ENCODE measurements around the gene LILRA2. TPM values are rescaled to one million over a fixed set of nuclear protein-coding genes. Genes with fewer than 3 reads are reported as not detected.
"Not testable (repeated sequence)": the region's sequence is repeated elsewhere in the genome, so short reads cannot be mapped to it uniquely, and the experiment has no call there.

The LILRA2 gene
- total RNA-seq, 1 experiment from 2014 or later, result not detected

- POLR2A ChIA-PET, result no interaction called here
- Histone ChIP-seq H3K4me1 (no peaks in the 10 kb centered on the region), H3K36me3 (ENCODE audit: control insufficient read depth, insufficient read depth, low read length) (no peaks in the 10 kb centered on the region), H3K4me3 (ENCODE audit: low read depth, low read length) (no peak overlapping the region), H3K27me3 (replicated peaks; ENCODE audit: control insufficient read depth, insufficient read depth, low read length) (no peaks in the 10 kb centered on the region; the same call in none of the 2 replicates), H3K9me3 (no peaks in the 10 kb centered on the region)
- no peak for DNase-seq
- Mint-ChIP-seq H3K4me1 (ENCODE audit: low read depth, unreplicated experiment) (no peaks in the 10 kb centered on the region), H3K27me3 (ENCODE audit: insufficient read depth, unreplicated experiment) (peaks cover 17% of the 10 kb centered on the region), H3K36me3 (ENCODE audit: insufficient read depth, unreplicated experiment) (no peaks in the 10 kb centered on the region), H3K4me3 (ENCODE audit: unreplicated experiment) (no peak overlapping the region), H3K27ac (ENCODE audit: unreplicated experiment) (no peak overlapping the region), H3K9me3 (ENCODE audit: unreplicated experiment) (no peaks in the 10 kb centered on the region)
- intact Hi-C loops (cut with micrococcal nuclease; ENCODE audit: unreplicated experiment), result no loop called here
- BruUV-seq (replicated peaks), result no TSS peak
- CTCF ChIA-PET, result no interaction called here
- no peak for TF ChIP-seq CTCF (IDR thresholded peaks at IDR 0.05; ENCODE audit: insufficient read depth in 1 of 2, low read depth in 1 of 2, low read length in 1 of 2, severe bottlenecking in 1 of 2, unreplicated experiment in 1 of 2)
Measured at GRCh38 chr19:54570316-54570715, 3.3 kb upstream of the LILRA2 start.

GRCh38 chr19:54571715-54572615, 1.6 kb upstream of the LILRA2 start:
- H3K4me1 Mint-ChIP-seq (ENCODE audit: low read depth, unreplicated experiment); CTCF ChIA-PET; POLR2A ChIA-PET; H3K27me3 ChIP-seq (replicated peaks; ENCODE audit: control insufficient read depth, insufficient read depth, low read length); H3K4me3 Mint-ChIP-seq (ENCODE audit: unreplicated experiment); H3K36me3 Mint-ChIP-seq (ENCODE audit: insufficient read depth, unreplicated experiment); H3K36me3 ChIP-seq (ENCODE audit: control insufficient read depth, insufficient read depth, low read length); H3K9me3 ChIP-seq; H3K9me3 Mint-ChIP-seq (ENCODE audit: unreplicated experiment); H3K4me1 ChIP-seq; BruUV-seq (replicated peaks); intact Hi-C loops (cut with micrococcal nuclease; ENCODE audit: unreplicated experiment); H3K27ac Mint-ChIP-seq (ENCODE audit: unreplicated experiment); H3K4me3 ChIP-seq (ENCODE audit: low read depth, low read length); DNase-seq: not testable (repeated sequence)
- H3K27me3 Mint-ChIP-seq (ENCODE audit: insufficient read depth, unreplicated experiment), result peaks cover 23% of the 10 kb centered on the region

- Histone ChIP-seq H3K36me3 (ENCODE audit: control insufficient read depth, insufficient read depth, low read length) (no peaks in the 10 kb centered on the region), H3K9me3 (no peaks in the 10 kb centered on the region), H3K27me3 (replicated peaks; ENCODE audit: control insufficient read depth, insufficient read depth, low read length) (no peaks in the 10 kb centered on the region; the same call in none of the 2 replicates), H3K4me3 (ENCODE audit: low read depth, low read length) (no peak overlapping the region), H3K4me1 (no peaks in the 10 kb centered on the region)
- Mint-ChIP-seq H3K27me3 (ENCODE audit: insufficient read depth, unreplicated experiment) (peaks cover 19% of the 10 kb centered on the region), H3K4me3 (ENCODE audit: unreplicated experiment) (no peak overlapping the region), H3K4me1 (ENCODE audit: low read depth, unreplicated experiment) (no peaks in the 10 kb centered on the region), H3K36me3 (ENCODE audit: insufficient read depth, unreplicated experiment) (no peaks in the 10 kb centered on the region), H3K9me3 (ENCODE audit: unreplicated experiment) (no peaks in the 10 kb centered on the region), H3K27ac (ENCODE audit: unreplicated experiment) (no peak overlapping the region)
- no peak for DNase-seq
- POLR2A ChIA-PET, result no interaction called here
- CTCF ChIA-PET, result no interaction called here
- BruUV-seq (replicated peaks), result no TSS peak
- intact Hi-C loops (cut with micrococcal nuclease; ENCODE audit: unreplicated experiment), result no loop called here
- no peak for TF ChIP-seq CTCF (IDR thresholded peaks at IDR 0.05; ENCODE audit: insufficient read depth in 1 of 2, low read depth in 1 of 2, low read length in 1 of 2, severe bottlenecking in 1 of 2, unreplicated experiment in 1 of 2)
Measured at GRCh38 chr19:54572696-54573311, 786 bp upstream of the LILRA2 start.
